GM11168 (cell line): ENCODE measurements around the gene ZNF530.

Experiments
- in situ Hi-C: fragments of 300-500 bp; cut with MboI; formaldehyde crosslinking; loops from one replicate; pipeline ENCODE4 v1.12.0; 2022; ENCODE audit warnings: low sequenced_read_pairs; ENCODE audit not compliant: unreplicated experiment

The ZNF530 gene

DNA sequence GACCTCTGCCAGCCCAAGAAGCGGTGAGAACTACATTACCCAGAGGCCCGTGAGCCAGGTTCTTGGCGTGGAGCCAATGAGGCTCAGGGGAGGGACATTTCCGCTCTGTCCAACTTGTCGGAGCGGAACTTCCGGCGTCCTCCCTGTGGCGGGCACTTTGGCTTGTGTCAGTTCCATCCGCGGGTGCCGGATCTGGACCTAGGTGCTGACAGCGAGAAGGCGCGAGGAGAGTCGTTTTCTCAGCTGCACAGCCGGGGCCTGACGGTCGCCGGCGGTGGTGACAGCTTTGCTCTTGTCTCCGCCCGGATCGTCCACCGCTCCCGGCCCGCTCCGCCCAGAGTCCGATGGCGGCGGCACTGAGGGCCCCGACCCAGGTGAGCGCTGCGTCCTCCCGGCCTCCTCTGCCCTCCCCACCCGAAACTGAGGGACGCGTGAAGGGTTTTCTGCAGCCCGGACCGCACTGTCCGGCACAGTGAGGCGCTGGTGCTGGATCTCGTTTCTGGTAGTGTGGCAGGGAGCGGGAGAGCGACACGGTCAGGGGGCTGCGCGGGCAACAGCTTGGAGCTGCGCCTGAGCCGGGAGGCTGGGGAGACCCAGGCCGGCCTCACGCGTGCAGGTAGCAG, at the start of gene ZNF530:
Gene ZNF530 (plus strand): TSS at position 125 of the 623 bp plus-strand sequence. CDS start 4,461 bp downstream, outside the sequence.
- in situ Hi-C loops = no loop called here

DNA sequence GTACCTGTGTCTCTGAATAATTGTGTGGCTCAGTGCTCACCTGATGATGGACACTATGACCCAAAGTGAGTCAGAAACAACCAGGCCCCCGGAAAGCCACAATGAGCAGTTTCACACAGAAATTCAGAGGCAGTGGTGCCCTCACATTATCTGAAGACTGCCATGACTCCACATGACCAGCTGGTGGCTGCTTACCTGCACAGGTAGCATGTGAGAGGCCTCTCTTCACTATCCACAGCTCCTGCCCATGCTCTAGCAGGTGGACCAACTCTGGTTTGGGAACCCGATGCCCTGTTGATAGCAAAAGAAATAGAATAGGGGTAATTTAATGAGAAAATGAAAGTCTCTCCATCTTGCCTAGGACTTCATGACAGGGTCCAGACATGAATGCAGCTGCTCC, 47.3 kb upstream of the ZNF530 start:
- in situ Hi-C loops = no loop called here

- in situ Hi-C loops = no loop called here
These were observed 42.0 kb upstream of the ZNF530 start for GRCh38 chr19:57557659-57558058.

- in situ Hi-C loops = no loop called here
These were observed 41.2 kb upstream of the ZNF530 start for GRCh38 chr19:57558525-57558924.

DNA sequence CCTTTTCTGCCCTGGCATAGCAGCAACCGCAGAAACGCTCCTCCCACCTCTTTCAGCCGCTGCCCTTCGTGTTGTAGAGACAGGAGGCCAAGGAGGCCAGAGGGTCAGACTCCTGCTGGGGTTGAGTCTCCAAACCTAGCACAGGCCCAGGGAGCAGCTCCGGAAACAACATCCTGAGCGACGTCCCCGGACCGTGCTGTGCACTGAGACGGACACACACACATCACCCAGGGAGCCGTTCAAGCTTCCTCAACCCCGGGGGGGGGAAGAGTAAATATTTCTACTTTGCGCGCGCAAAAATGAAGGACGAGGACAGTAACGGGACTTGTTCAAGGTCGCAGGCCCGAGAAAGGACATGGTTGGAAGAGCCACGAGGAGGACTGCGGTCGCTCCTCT, 40.7 kb upstream of the ZNF530 start:
- in situ Hi-C loops = no loop called here

DNA sequence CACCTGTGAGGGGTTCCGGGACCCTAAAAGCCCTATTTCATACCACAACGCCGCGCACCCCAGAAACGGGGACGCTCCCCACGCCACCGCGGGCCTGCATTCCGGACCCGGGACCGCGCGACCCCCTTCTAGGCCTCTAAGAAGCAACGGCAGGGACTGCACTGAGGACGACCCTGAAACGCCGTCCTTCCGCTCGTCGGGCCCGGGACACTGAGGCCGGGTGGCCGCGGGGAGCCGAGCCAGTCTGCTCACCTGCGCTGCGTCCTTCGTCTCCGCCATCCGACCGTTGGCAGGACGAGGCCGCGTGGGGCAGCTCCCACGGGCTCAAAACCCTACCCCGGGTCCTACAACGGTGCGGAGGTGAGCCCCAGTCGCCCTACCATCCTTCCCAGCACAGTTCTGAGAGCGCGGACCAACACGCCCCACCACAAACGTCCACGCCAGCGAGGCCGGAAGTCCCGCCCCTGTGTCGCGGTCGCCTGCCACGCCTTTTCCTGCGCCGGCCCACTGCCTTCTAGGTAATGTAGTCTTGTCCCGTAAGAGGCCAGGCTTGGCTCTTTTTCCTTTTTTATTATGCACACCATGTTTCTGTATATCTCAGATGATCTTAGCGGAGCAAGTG, 40.2 kb upstream of the ZNF530 start, which contains the start of gene ZNF550:
Gene ZNF550 (minus strand): TSS at position 460 of the 622 bp plus-strand sequence. CDS start 181 bp downstream, at position 279.
- in situ Hi-C loops = no loop called here

DNA sequence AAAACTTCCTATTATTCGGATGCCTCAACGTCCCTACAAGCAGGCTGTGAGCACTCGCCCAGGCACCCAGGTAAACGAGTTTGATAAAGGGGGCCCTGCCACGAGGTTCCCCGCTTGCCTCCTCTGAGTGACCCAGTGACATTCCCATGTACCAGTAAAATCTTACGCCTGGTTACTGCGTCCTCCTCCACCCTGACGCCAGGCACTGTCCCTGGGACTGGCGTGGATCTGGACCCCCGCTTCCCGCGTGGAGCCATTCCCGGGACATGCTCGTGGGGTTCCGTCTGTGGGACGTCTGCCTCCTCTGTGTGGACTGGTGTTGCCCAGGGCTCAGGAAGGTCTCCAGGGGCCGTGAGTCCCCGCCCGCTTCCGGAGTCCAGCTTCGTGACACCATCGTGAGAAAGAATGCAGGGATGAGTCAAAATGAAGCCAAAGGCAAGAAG, 39.6 kb upstream of the ZNF530 start:
- in situ Hi-C loops = no loop called here

GRCh38 chr19:57563547-57563946, 36.1 kb upstream of the ZNF530 start:
- in situ Hi-C loops = no loop called here

GRCh38 chr19:57566396-57567265, 33.1 kb upstream of the ZNF530 start:
- in situ Hi-C loops = no loop called here

DNA sequence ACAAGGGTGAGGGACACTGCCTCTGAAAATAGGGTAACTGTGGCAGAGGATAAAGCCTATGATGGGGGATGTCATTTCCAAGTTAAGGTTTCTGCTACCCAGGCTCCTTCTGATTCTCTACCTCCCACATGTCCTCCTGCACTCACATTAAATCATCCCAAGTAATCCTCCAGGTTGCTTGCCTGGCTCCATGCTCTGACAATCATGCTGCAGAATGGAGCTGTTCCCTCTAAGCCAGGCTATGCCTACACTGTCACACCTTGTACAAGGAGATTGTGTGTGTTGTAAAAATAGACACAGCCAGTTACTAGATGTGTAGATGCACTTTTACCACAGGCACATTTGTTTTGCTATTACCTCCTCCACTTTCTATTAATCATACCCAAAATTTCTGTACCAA, 29.0 kb upstream of the ZNF530 start:
- in situ Hi-C loops = no loop called here

DNA sequence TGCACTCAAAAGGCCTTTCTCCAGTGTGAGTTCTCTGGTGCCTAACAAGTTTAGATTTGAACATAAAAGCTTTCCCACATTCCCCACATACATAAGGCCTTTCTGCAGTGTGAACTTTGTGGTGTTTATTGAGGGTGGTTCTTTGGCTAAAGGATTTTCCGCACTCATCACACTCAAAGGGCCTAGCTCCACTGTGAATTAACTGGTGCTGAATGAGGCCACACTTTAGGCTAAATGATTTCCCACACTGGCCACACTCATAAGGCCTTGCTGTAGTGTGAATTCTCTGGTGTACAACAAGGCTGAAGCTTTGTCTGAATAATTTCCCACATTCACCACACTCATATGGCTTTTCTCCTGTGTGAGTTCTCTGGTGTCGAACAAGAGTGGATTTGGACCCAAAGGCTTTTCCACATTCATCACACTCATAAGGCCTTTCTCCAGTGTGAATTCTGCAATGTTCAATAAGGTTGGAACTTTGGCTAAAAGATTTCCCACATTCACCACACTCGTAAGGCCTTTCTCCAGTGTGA, 27.2 kb upstream of the ZNF530 start:
- in situ Hi-C loops = no loop called here

- in situ Hi-C loops = no loop called here
These were observed 23.0 kb upstream of the ZNF530 start for GRCh38 chr19:57576661-57577060.

GRCh38 chr19:57578487-57579205, 21.0 kb upstream of the ZNF530 start, which contains the start of gene ZNF416:
Gene ZNF416 (minus strand): TSS chr19:57578911. CDS start chr19:57578704, 207 bp downstream.
- in situ Hi-C loops = no loop called here

DNA sequence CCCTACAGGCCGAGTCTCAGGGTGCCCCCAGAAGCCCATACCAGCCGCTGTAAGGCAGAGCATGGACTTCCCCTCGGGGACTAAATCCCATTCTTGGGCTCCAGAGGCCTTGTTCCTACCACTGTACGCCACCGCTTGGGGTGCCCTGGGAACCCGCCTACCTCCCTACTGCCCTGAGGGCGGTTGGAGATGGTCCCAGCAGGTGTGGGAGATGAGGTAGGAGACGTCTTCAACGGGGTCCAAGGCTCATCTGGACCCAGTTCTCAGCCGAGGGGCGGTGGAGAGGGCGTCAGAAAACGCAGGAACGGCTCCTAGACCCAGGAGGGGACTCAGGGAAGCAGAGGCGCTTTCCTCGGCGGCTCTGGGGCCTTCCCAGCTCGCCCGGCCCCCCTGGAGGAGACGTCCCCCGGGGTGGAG, 16.6 kb upstream of the ZNF530 start:
- in situ Hi-C loops = no loop called here

DNA sequence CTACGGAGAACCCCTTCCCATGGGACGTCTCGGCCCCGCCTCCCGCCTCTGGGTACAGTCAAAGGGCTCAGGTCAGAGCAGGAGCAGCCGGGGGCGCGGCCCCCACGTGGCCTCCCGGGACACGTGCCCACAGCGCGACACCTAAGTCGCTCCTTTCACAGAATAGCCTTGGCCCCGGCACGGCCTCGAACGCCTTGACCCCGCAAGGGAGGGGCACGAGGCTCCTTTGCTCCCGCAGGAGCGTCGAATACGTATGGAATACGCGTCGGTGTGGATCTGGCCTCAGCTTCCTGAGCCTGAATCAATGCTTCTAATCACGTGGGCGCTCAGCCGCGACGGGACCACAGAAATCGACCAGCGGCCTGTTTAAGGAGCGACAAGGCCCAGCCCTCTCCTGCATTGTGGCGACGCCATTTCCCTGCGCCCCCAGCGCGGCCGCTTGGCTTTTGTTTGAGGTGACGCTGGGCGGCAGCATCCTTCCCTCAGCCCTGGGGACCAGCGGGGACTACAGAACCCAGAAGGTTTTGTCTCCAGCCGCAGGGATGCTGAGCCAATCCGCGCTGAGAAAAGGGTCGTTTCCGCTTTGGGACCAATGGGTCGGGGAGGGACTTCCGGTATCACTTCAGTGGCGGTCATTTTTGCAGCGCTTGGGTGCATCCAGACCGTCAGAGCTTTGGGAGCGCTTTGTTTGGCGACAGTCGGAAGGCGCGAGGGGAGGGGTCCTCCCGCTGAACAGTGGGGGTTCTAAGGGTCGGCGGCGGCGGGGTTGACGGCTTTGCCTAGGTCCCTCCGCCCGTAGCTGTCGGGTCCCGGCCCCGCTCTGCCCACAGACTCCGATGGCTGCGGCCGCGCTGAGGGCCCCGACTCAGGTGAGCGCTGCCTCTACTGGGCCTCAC, 15.9 kb upstream of the ZNF530 start, which contains the start of gene ZIK1:
Gene ZIK1 (plus strand): TSS at position 625 of the 896 bp plus-strand sequence. CDS start 212 bp downstream, at position 837.
- in situ Hi-C loops = no loop called here

GRCh38 chr19:57587529-57587928, 12.2 kb upstream of the ZNF530 start:
- in situ Hi-C loops = no loop called here

- in situ Hi-C loops = no loop called here
These were observed 316 bp upstream of the ZNF530 start for GRCh38 chr19:57599377-57599760.

DNA sequence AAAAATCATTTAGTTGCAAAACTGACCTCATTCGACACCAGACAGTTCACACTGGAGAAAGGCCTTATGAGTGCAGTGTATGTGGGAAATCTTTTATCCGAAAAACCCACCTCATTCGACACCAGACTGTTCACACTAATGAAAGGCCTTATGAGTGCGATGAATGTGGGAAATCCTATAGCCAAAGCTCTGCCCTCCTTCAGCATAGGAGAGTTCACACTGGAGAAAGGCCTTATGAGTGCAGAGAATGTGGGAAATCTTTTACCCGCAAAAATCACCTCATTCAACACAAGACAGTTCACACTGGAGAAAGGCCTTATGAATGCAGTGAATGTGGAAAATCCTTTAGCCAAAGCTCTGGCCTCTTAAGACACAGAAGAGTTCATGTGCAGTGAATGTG, 7.2 kb downstream of the ZNF530 start:
- in situ Hi-C loops = no loop called here

DNA sequence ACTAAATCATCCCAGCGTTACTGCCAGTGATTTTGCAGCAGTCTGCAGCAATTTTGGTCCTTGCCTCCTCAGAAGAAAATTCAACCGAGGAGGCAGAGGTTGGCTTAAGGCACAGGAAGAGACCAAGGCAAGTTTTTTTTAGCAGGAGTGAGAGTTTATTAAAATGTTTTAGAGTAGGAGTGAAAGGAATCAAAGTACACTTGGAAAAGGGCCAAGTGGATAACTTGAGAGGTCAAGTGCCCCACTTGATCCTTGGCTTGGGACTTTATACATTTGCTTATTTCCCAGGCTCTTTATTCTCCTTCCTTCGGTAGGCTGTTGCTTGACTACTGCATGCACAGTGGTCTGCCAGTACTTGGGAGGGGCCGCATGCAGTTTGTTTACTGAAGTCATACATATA, 11.4 kb downstream of the ZNF530 start:
- in situ Hi-C loops = no loop called here
